ENCODE data around the gene C6orf15. TPM values are rescaled to one million over a fixed set of nuclear protein-coding genes. Genes with fewer than 3 reads are reported as not detected.
"Not testable (repeated sequence)": the region's sequence is repeated elsewhere in the genome, so short reads cannot be mapped to it uniquely, and the experiment has no call there.

Gene C6orf15
- total RNA-seq, 1 donor from 2014 or later, result not detected

- Histone ChIP-seq H3K36me3 (no peaks in the 10 kb centered on the region), H3K9me3 (no peaks in the 10 kb centered on the region), H3K4me1 (peaks cover 0 to 8% of the 10 kb centered on the region in 2 donors), H3K27ac (no peak overlapping the region), H3K4me3 (no peak overlapping the region), H3K27me3 (no peaks in the 10 kb centered on the region)
- DNase-seq (ENCODE audit: low spot score in 2 of 2), result no peak
- TF ChIP-seq, protein P1, sequence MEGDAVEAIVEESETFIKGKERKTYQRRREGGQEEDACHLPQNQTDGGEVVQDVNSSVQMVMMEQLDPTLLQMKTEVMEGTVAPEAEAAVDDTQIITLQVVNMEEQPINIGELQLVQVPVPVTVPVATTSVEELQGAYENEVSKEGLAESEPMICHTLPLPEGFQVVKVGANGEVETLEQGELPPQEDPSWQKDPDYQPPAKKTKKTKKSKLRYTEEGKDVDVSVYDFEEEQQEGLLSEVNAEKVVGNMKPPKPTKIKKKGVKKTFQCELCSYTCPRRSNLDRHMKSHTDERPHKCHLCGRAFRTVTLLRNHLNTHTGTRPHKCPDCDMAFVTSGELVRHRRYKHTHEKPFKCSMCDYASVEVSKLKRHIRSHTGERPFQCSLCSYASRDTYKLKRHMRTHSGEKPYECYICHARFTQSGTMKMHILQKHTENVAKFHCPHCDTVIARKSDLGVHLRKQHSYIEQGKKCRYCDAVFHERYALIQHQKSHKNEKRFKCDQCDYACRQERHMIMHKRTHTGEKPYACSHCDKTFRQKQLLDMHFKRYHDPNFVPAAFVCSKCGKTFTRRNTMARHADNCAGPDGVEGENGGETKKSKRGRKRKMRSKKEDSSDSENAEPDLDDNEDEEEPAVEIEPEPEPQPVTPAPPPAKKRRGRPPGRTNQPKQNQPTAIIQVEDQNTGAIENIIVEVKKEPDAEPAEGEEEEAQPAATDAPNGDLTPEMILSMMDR (IDR thresholded peaks at IDR 0.05), result no peak
- intact Hi-C loops (cut with DNase I), result no loop called here
Measured at GRCh38 chr6:31075528-31075927, 36.8 kb downstream of the C6orf15 start.

GRCh38 chr6:31074401-31074800 is 38.0 kb downstream of the C6orf15 start:
- DNase-seq (ENCODE audit: low spot score in 2 of 2), result no peak
- no peak overlapping the region for H3K27ac ChIP-seq
- no peaks in the 10 kb centered on the region for H3K36me3 ChIP-seq
- peaks cover 0 to 6% of the 10 kb centered on the region in 2 donors for H3K4me1 ChIP-seq
- H3K27me3 ChIP-seq, result no peaks in the 10 kb centered on the region
- intact Hi-C loops (cut with DNase I), result no loop called here
- H3K9me3 ChIP-seq, result no peaks in the 10 kb centered on the region
- TF ChIP-seq, protein P1 (IDR thresholded peaks at IDR 0.05), result no peak
- H3K4me3 ChIP-seq, result no peak overlapping the region

DNA sequence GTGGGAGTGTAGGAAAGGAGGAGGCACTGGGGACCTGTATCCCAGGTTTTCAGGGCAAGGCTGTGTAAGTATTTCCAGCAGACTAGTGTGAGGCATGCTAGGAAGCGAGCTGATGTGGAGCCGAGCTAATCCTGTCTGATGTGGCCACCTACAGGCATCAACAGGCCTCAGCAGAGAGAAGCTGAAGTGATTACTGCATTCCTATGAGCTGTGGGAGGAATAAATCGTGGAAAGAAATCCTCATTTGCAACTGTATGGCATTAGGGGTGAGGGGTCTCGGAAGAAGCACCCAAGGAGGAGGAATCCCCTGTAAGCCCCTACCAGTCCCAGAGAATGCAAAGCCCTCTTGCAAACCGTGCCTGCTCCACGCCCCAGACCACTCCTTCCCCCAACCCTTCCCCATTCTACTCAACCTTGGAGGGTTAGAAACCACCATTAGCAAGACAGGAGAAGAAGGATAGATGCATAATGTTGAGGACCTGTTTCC is 41.6 kb downstream of the C6orf15 start:
- no peak for DNase-seq (ENCODE audit: low spot score in 2 of 2)
- no peaks in the 10 kb centered on the region for H3K9me3 ChIP-seq
- intact Hi-C loops (cut with DNase I), result no loop called here
- no peaks in the 10 kb centered on the region for H3K27me3 ChIP-seq
- H3K4me1 ChIP-seq, result peaks cover 0 to 5% of the 10 kb centered on the region in 2 donors
- TF ChIP-seq, protein P1 (IDR thresholded peaks at IDR 0.05), result peak in 1 of 3 experiments; percentile 25
- H3K36me3 ChIP-seq, result no peaks in the 10 kb centered on the region
- H3K4me3 ChIP-seq, result no peak overlapping the region
- no peak overlapping the region for H3K27ac ChIP-seq

GRCh38 chr6:31068669-31069340 is 43.6 kb downstream of the C6orf15 start:
- H3K36me3 ChIP-seq, result no peaks in the 10 kb centered on the region
- no peaks in the 10 kb centered on the region for H3K27me3 ChIP-seq
- H3K4me3 ChIP-seq, result no peak overlapping the region
- no peak overlapping the region for H3K27ac ChIP-seq
- H3K9me3 ChIP-seq, result no peaks in the 10 kb centered on the region
- TF ChIP-seq, protein P1 (IDR thresholded peaks at IDR 0.05), result peak; percentile 55 to 67 (median 59)
- peaks cover 0 to 5% of the 10 kb centered on the region in 2 donors for H3K4me1 ChIP-seq
- intact Hi-C loops (cut with DNase I), result loop anchor here (1.0 kb wide), 1 partner anchor 154 kb away; no protein-coding TSS in a partner anchor
- DNase-seq (ENCODE audit: low spot score in 2 of 2), result peak in 1 of 2 donors; percentile 77

GRCh38 chr6:31067891-31068668 is 44.3 kb downstream of the C6orf15 start:
- intact Hi-C loops (cut with DNase I); H3K36me3 ChIP-seq: not testable (repeated sequence)

GRCh38 chr6:31067028-31067427 is 45.3 kb downstream of the C6orf15 start:
- intact Hi-C loops (cut with DNase I); H3K4me3 ChIP-seq; H3K4me1 ChIP-seq; H3K27ac ChIP-seq; H3K36me3 ChIP-seq; DNase-seq (ENCODE audit: low spot score in 2 of 2); H3K9me3 ChIP-seq; H3K27me3 ChIP-seq: not testable (repeated sequence)

More at GRCh38 chr6:31067891-31068668, 44.3 kb downstream of the C6orf15 start:
- not testable (repeated sequence) for DNase-seq (ENCODE audit: low spot score in 2 of 2); H3K27ac ChIP-seq; H3K9me3 ChIP-seq; H3K4me1 ChIP-seq; H3K27me3 ChIP-seq; H3K4me3 ChIP-seq

Data from ascending aorta (tissue), 2 donors.